PC-3 (cell line): Measurements from ENCODE around the gene CNTD1. TPM values are rescaled to one million over a fixed set of nuclear protein-coding genes. Genes with fewer than 3 reads are reported as not detected.

ENCODE experiments used
- ATAC-seq: fragments of 200-7000 bp; cut with Tn5 transposase; 2 replicates; pipeline ENCODE4 v1.9.1; 2020; ENCODE audit warnings: mild to moderate bottlenecking, moderate library complexity
- BruUV-seq: library from RNA; stranded (reverse); fragments of 400-500 nt; replicated peaks from 2 replicates; lab custom pipeline; 2021; lab: Mats Ljungman, UMichigan
- CTCF ChIA-PET: fragments of 300-600 bp; sonication (Branson Sonifier 250); formaldehyde crosslinking; loops from one replicate; lab custom pipeline; 2022; ENCODE audit warnings: antibody characterized with exemption; lab: Charles Lee
- POLR2A ChIA-PET: fragments of 300-600 bp; sonication (Branson Sonifier 250); formaldehyde crosslinking; loops from one replicate; lab custom pipeline; 2022; ENCODE audit warnings: antibody characterized with exemption; ENCODE audit not compliant: unreplicated experiment; lab: Charles Lee
- DNase-seq: peaks from one replicate; pipeline ENCODE4 v3.0.0-alpha.2; 2015
- H2AFZ ChIP-seq: fragments of 300-600 bp; sonication (generic); 2 replicates; pipeline ENCODE4 v1.6.0; 2016; ENCODE audit warnings: antibody characterized with exemption, low read length
- H3F3A ChIP-seq: fragments of 300-600 bp; sonication (generic); one replicate; pipeline ENCODE4 v1.6.0; 2017; ENCODE audit warnings: antibody characterized with exemption, low read length, control low read depth, mild to moderate bottlenecking; ENCODE audit not compliant: unreplicated experiment
- H3K27ac ChIP-seq: fragments of 300-600 bp; sonication (generic); 2 replicates; pipeline ENCODE4 v1.5.1; 2016; ENCODE audit warnings: mild to moderate bottlenecking, low read length
- H3K27me3 ChIP-seq: fragments of 300-600 bp; sonication (generic); 2 replicates; pipeline ENCODE4 v1.6.1; 2016; ENCODE audit warnings: low read length, mixed read lengths
- H3K36me3 ChIP-seq: fragments of 300-600 bp; sonication (generic); 2 replicates; pipeline ENCODE4 v1.6.1; 2016; ENCODE audit warnings: low read depth, mixed run types, low read length, mixed read lengths
- H3K4me1 ChIP-seq: fragments of 300-600 bp; sonication (generic); 2 replicates; pipeline ENCODE4 v1.5.1; 2016; ENCODE audit warnings: low read length; ENCODE audit not compliant: insufficient read depth
- H3K4me2 ChIP-seq: fragments of 300-600 bp; sonication (generic); 2 replicates; pipeline ENCODE4 v1.6.0; 2016; ENCODE audit warnings: low read length
- H3K4me3 ChIP-seq: fragments of 300-600 bp; sonication (generic); 2 replicates; pipeline ENCODE4 v1.5.1; 2016; ENCODE audit warnings: mild to moderate bottlenecking, low read length, mixed read lengths
- H3K79me2 ChIP-seq: fragments of 300-600 bp; sonication (generic); 2 replicates; pipeline ENCODE4 v1.6.1; 2017; ENCODE audit warnings: low read length, mixed read lengths
- H3K9ac ChIP-seq: fragments of 300-600 bp; sonication (generic); 2 replicates; pipeline ENCODE4 v1.6.0; 2016; ENCODE audit warnings: mild to moderate bottlenecking, low read length
- H3K9me2 ChIP-seq: fragments of 300-600 bp; sonication (generic); replicated peaks from 2 replicates; pipeline ENCODE4 v1.6.1; 2016; ENCODE audit warnings: mixed run types, low read length, mixed read lengths
- H3K9me3 ChIP-seq: fragments of 300-600 bp; sonication (generic); 2 replicates; pipeline ENCODE4 v1.6.1; 2016; ENCODE audit warnings: low read length, mixed read lengths
- H4K20me1 ChIP-seq: fragments of 300-600 bp; sonication (generic); 2 replicates; pipeline ENCODE4 v1.6.1; 2016; ENCODE audit warnings: low read length, mixed read lengths
- CTCF ChIP-seq: fragments of 300-600 bp; sonication (generic); conservative IDR thresholded peaks from 2 replicates; pipeline ENCODE4 v1.5.1; 2017; ENCODE audit warnings: antibody characterized with exemption, low read depth, mild to moderate bottlenecking, low read length
- EZH2 ChIP-seq: fragments of 300-600 bp; sonication (generic); IDR thresholded peaks from one replicate; pipeline ENCODE4 v1.6.1; 2017; ENCODE audit warnings: antibody characterized with exemption, mild to moderate bottlenecking, low read length; ENCODE audit not compliant: unreplicated experiment
- EZH2phosphoT487 ChIP-seq: fragments of 300-600 bp; sonication (generic); IDR thresholded peaks from 2 replicates; pipeline ENCODE4 v1.6.1; 2018; ENCODE audit warnings: mild to moderate bottlenecking, antibody characterized with exemption, low read length, borderline replicate concordance
- intact Hi-C: fragments of 100-400 bp; cut with micrococcal nuclease; formaldehyde crosslinking; loops from 2 replicates; pipeline ENCODE4 v1.9.0; 2023
- total RNA-seq: library from RNA; depleted of rRNA; stranded (reverse); fragments of >200 nt; gene quantifications from 2 replicates; pipeline ENCODE4 v1.2.3, GENCODE V29; 2014

The CNTD1 gene
- total RNA-seq, 1 experiment from 2014 or later, result not detected

- no peaks in the 10 kb centered on the region for H3K9me3 ChIP-seq
- no peak overlapping the region for H2AFZ ChIP-seq
- no peak overlapping the region; the same call in 1 of the 2 replicates for H3K27ac ChIP-seq
- intact Hi-C loops, result loop anchor here (5.0 kb wide), 1 partner anchor 152 kb away; the partner anchor contains the start of gene RPL27
- no peak overlapping the region; the same call in 1 of the 2 replicates for H3K4me2 ChIP-seq
- BruUV-seq, result no TSS peak
- no peaks in the 10 kb centered on the region for H4K20me1 ChIP-seq
- DNase-seq (no peak), ATAC-seq (no peak)
- peaks cover 36% of the 10 kb centered on the region for H3K36me3 ChIP-seq
- peaks cover 8% of the 10 kb centered on the region for H3K4me1 ChIP-seq
- no peaks in the 10 kb centered on the region for H3K27me3 ChIP-seq
- H3K79me2 ChIP-seq, result no peaks in the 10 kb centered on the region
- TF ChIP-seq EZH2 (no peak), CTCF (no peak), EZH2phosphoT487 (no peak)
- no peak overlapping the region for H3K4me3 ChIP-seq
- ChIA-PET POLR2A (no interaction called here), CTCF (no interaction called here)
- H3F3A ChIP-seq, result no peaks in the 10 kb centered on the region
- no peak overlapping the region for H3K9ac ChIP-seq
- H3K9me2 ChIP-seq, result no peaks in the 10 kb centered on the region
Observed at GRCh38 chr17:42844761-42845555, 46.3 kb downstream of the CNTD1 start.

GRCh38 chr17:42845556-42845917, 46.9 kb downstream of the CNTD1 start:
- BruUV-seq, result no TSS peak
- no peak for DNase-seq
- no peak overlapping the region for H2AFZ ChIP-seq
- no peaks in the 10 kb centered on the region for H3K9me2 ChIP-seq
- H4K20me1 ChIP-seq, result no peaks in the 10 kb centered on the region
- ATAC-seq, result no peak
- H3K4me1 ChIP-seq, result peaks cover 8% of the 10 kb centered on the region
- no peaks in the 10 kb centered on the region for H3F3A ChIP-seq
- no peak overlapping the region; the same call in 1 of the 2 replicates for H3K27ac ChIP-seq
- H3K27me3 ChIP-seq, result no peaks in the 10 kb centered on the region
- CTCF ChIA-PET, result no interaction called here
- H3K9ac ChIP-seq, result no peak overlapping the region
- POLR2A ChIA-PET, result no interaction called here
- TF ChIP-seq EZH2phosphoT487 (no peak), EZH2 (no peak), CTCF (no peak)
- H3K4me2 ChIP-seq, result no peak overlapping the region; the same call in 1 of the 2 replicates
- no peak overlapping the region for H3K4me3 ChIP-seq
- no peaks in the 10 kb centered on the region for H3K9me3 ChIP-seq
- intact Hi-C loops, result loop anchor here (5.0 kb wide), 1 partner anchor 152 kb away; the partner anchor contains the start of gene RPL27
- peaks cover 36% of the 10 kb centered on the region for H3K36me3 ChIP-seq
- H3K79me2 ChIP-seq, result no peaks in the 10 kb centered on the region
